SJCRH30 (cell line): ENCODE measurements around the gene HERC2. TPM values are rescaled to one million over a fixed set of nuclear protein-coding genes. Genes with fewer than 3 reads are reported as not detected.

ENCODE experiments used
- total RNA-seq: library from RNA; depleted of rRNA; stranded (reverse); fragments of >200 nt; shearing (Covaris generic); gene quantifications from 2 replicates; pipeline ENCODE4 v1.2.3, GENCODE V29; 2014; rRNA removed

The HERC2 gene
- total RNA-seq, 1 experiment from 2014 or later, result 41.2 TPM

Other genes with a start within 250 kb of the HERC2 start
- not detected in 2 replicates for gene OCA2, start 222.9 kb downstream of the HERC2 start, total RNA-seq
- not detected in 2 replicates for gene GOLGA6L24, start 35.9 kb upstream of the HERC2 start, total RNA-seq
- gene GOLGA8F, start 56.5 kb upstream of the HERC2 start, total RNA-seq, result not detected in 2 replicates
- gene GOLGA8G, start 210.8 kb upstream of the HERC2 start, total RNA-seq, result not detected in 2 replicates
- not detected in 2 replicates for gene GOLGA6L25, start 231.4 kb upstream of the HERC2 start, total RNA-seq